Measurements from ENCODE around the gene SLC6A20. TPM values are rescaled to one million over a fixed set of nuclear protein-coding genes. Genes with fewer than 3 reads are reported as not detected.

SLC6A20 gene
- total RNA-seq, 120 experiments from 2014 or later: 0.69 to 43.7 (median 2.8) TPM

Other genes starting within 250 kb of the SLC6A20 start
- 10 to 100 TPM in 48 of 120 experiments, 1 to 10 TPM in 72; 4.4 to 23.9 (median 9.4) TPM for gene LIMD1, start 201.8 kb downstream of the SLC6A20 start, total RNA-seq
- 100 to 1,000 TPM in 1 of 120 experiments, 10 to 100 TPM in 119; 44.0 to 100 (median 73.4) TPM for gene SACM1L, start 107.1 kb downstream of the SLC6A20 start, total RNA-seq
- gene LZTFL1, start 45.6 kb upstream of the SLC6A20 start, total RNA-seq: 10 to 100 TPM; 18.7 to 71.8 (median 48.5) TPM
- gene CCR9, start 90.0 kb upstream of the SLC6A20 start, total RNA-seq: 1 to 10 TPM in 2 of 120 experiments, under 1 TPM in 65, not detected in 53; 0.16 to 1.3 (median 0.42) TPM
- gene CXCR6, start 146.9 kb upstream of the SLC6A20 start, total RNA-seq: 1 to 10 TPM in 1 of 120 experiments, under 1 TPM in 15, not detected in 104; 0.21 to 1.0 (median 0.45) TPM
- gene FYCO1, start 199.3 kb upstream of the SLC6A20 start, total RNA-seq: 10 to 100 TPM in 110 of 120 experiments, 1 to 10 TPM in 10; 7.9 to 24.8 (median 13.3) TPM
- under 1 TPM in 2 of 120 experiments, not detected in 118; 0.08 to 0.15 TPM for gene XCR1, start 230.9 kb upstream of the SLC6A20 start, total RNA-seq

Data from dorsolateral prefrontal cortex (tissue), 118 donors.